Measurements from ENCODE around the gene REEP1. TPM values are rescaled to one million over a fixed set of nuclear protein-coding genes. Genes with fewer than 3 reads are reported as not detected.

The REEP1 gene
- total RNA-seq, 1 experiment from 2014 or later: not detected

- POLR2A ChIA-PET: no interaction called here
- CTCF ChIA-PET: interaction anchor here (0.7 to 1.3 kb wide), 3 partner anchors 18 to 192 kb away, joined by 3 to 6 read pairs (median 4); no protein-coding TSS in a partner anchor
- BruUV-seq (replicated peaks): no TSS peak
- Mint-ChIP-seq H3K9me3 (ENCODE audit: unreplicated experiment) (no peaks in the 10 kb centered on the region), H3K27me3 (ENCODE audit: insufficient read depth, unreplicated experiment) (no peaks in the 10 kb centered on the region), H3K4me3 (ENCODE audit: unreplicated experiment) (no peak overlapping the region), H3K27ac (ENCODE audit: low read depth, unreplicated experiment) (no peak overlapping the region), H3K36me3 (ENCODE audit: insufficient read depth, unreplicated experiment) (no peaks in the 10 kb centered on the region), H3K4me1 (ENCODE audit: insufficient read depth, unreplicated experiment) (peaks cover 9% of the 10 kb centered on the region)
- DNase-seq (ENCODE audit: unreplicated experiment): no peak
- intact Hi-C loops (cut with micrococcal nuclease): loop anchor here (10.0 kb wide), 2 partner anchors 71 to 401 kb away; partner anchors contain the start of gene RNF103
- no peak for TF ChIP-seq CTCF (IDR thresholded peaks at IDR 0.05; ENCODE audit: unreplicated experiment)
Observed at GRCh38 chr2:86223927-86224560, 113.4 kb downstream of the REEP1 start.

- ChIA-PET CTCF (interaction anchor here (0.7 to 4.3 kb wide), 5 partner anchors 35 to 219 kb away, joined by 3 to 52 read pairs (median 4); no protein-coding TSS in a partner anchor), POLR2A (interaction anchor here (0.6 to 2.7 kb wide), 3 partner anchors 10 to 218 kb away, joined by 3 to 21 read pairs (median 3); partner anchors contain the start of gene KDM3A)
- Mint-ChIP-seq H3K9me3 (ENCODE audit: unreplicated experiment) (no peaks in the 10 kb centered on the region), H3K27ac (ENCODE audit: low read depth, unreplicated experiment) (no peak overlapping the region), H3K4me1 (ENCODE audit: insufficient read depth, unreplicated experiment) (peaks cover 9% of the 10 kb centered on the region), H3K4me3 (ENCODE audit: unreplicated experiment) (no peak overlapping the region), H3K36me3 (ENCODE audit: insufficient read depth, unreplicated experiment) (no peaks in the 10 kb centered on the region), H3K27me3 (ENCODE audit: insufficient read depth, unreplicated experiment) (no peaks in the 10 kb centered on the region)
- intact Hi-C loops (cut with micrococcal nuclease): loop anchor here (10.0 kb wide), 2 partner anchors 71 to 401 kb away; partner anchors contain the start of gene RNF103
- no TSS peak for BruUV-seq (replicated peaks)
- no peak for DNase-seq (ENCODE audit: unreplicated experiment)
- no peak for TF ChIP-seq CTCF (IDR thresholded peaks at IDR 0.05; ENCODE audit: unreplicated experiment)
Observed at GRCh38 chr2:86223140-86223926, 114.1 kb downstream of the REEP1 start.

GRCh38 chr2:86221066-86221684 lies 116.3 kb downstream of the REEP1 start:
- intact Hi-C loops (cut with micrococcal nuclease): loop anchor here (1.0 to 10.0 kb wide), 4 partner anchors 74 to 404 kb away; partner anchors contain the start of gene RNF103
- no peaks in the 10 kb centered on the region for H3K9me3 Mint-ChIP-seq (ENCODE audit: unreplicated experiment)
- peaks cover 9% of the 10 kb centered on the region for H3K4me1 Mint-ChIP-seq (ENCODE audit: insufficient read depth, unreplicated experiment)
- BruUV-seq (replicated peaks): no TSS peak
- DNase-seq (ENCODE audit: unreplicated experiment): peak; percentile 71
- ChIA-PET CTCF (interaction anchor here (0.6 to 4.3 kb wide), 59 partner anchors 8 to 624 kb away, joined by 3 to 57 read pairs (median 4); partner anchors contain the start of gene REEP1), POLR2A (interaction anchor here (0.6 to 2.7 kb wide), 7 partner anchors 22 to 338 kb away, joined by 3 to 21 read pairs (median 4); partner anchors contain the start of genes KDM3A, MRPL35 and REEP1)
- no peak overlapping the region for H3K4me3 Mint-ChIP-seq (ENCODE audit: unreplicated experiment)
- H3K27ac Mint-ChIP-seq (ENCODE audit: low read depth, unreplicated experiment): no peak overlapping the region
- no peaks in the 10 kb centered on the region for H3K36me3 Mint-ChIP-seq (ENCODE audit: insufficient read depth, unreplicated experiment)
- H3K27me3 Mint-ChIP-seq (ENCODE audit: insufficient read depth, unreplicated experiment): no peaks in the 10 kb centered on the region
- TF ChIP-seq CTCF (IDR thresholded peaks at IDR 0.05; ENCODE audit: unreplicated experiment): peak; percentile 90

Data from MCF 10A (cell line).